GM18498 (cell line): ENCODE measurements around the gene PCDHGB3.
"Not testable (repeated sequence)": the region's sequence is repeated elsewhere in the genome, so short reads cannot be mapped to it uniquely, and the experiment has no call there.

Source experiments
- ATAC-seq: cut with Tn5 transposase; IDR thresholded peaks from one replicate; pipeline ENCODE4 v1.9.1; 2021; ENCODE audit warnings: mild to moderate bottlenecking, moderate library complexity; ENCODE audit not compliant: unreplicated experiment

The PCDHGB3 gene

DNA sequence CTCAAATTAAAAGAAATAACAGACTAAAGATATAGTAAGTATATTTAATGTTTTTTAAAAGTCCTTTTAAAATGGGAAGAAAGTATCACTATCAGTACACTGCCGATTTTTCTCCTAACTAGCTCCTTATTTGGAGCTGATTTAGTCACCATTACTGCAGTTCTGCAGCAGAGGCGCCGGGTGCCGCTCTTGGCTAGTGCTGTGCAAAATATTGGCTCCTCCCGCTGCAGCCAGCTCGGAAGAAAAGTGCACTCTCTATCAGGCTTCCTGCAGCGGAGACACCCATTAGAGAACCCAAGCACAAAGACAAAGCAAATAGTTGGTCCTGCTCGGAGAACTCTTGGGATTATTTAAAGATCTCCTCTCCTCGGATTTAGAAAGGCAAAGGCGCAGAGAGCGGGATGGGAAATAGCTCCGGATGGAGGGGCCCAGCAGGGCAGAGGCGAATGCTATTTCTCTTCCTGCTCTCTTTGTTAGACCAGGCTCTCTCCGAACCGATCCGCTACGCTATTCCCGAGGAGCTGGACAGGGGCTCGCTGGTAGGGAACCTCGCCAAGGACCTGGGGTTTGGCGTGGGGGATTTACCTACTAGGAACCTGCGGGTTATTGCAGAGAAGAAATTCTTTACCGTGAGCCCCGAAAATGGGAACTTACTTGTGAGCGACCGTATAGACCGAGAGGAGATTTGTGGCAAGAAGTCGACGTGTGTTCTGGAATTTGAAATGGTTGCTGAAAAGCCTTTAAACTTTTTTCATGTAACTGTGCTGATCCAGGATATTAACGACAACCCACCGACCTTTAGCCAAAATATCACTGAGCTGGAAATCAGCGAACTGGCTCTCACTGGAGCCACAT, at the start of gene PCDHGB3:
Gene PCDHGB3, plus strand, starts transcription at position 249 of the 855 bp plus-strand sequence. Its CDS starts 153 bp downstream, at position 402.
- ATAC-seq: peak; percentile 88

DNA sequence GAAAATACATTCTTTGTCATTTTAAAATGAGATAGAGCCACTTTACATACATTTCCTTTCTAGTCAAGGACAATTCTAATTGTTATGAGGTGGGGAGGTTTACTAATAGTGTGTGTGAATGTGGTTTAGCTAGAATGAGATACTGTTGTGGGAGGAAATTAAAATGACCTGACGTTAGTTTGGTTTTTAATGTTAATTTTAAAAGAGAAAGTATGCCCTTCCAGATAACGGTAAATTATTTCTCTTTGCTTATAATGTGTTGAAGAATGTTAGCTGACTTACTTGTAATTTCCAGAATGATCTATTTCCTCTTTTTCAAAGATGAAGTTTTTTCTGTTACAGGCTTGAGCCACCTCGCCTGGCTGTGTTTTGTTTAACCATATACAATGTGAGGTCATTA, 47.8 kb upstream of the PCDHGB3 start:
- ATAC-seq: no peak

DNA sequence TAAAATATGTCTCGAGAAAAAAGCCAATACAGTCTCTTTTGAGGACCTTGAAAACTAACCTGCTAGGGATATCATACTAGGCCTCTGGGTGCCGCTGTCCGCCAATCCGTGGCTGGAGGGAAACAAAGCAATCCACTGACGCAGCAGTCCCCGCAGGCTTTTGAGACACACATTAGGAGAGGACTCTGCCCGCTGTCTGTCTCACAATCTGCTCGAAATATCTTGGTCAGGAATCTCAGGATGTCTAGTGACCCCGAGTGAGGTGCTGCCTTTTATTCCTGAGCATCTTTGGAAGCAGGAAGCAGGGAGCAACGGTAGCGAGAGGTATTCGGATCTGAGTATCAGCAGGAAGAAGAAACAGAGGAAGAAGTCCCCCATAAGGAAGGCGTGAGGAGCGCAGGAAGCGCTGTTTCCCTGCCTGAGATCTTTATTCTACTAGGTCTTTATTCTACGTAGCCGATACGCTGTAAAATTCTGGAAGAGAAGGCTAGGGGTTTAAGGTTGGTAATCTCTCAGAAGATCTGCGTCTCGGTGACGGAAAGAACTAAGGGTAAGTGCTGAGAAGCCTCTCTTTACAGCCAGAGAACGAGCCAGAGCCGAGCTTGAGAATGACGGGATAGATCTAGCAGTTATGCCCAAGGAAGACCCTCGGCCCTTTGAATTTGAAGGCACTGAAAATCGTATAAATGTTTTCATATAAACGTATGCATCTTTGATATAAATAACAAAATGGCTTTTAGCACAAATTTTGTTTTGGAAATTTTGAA, 43.8 kb upstream of the PCDHGB3 start:
- peak; percentile 84 for ATAC-seq

DNA sequence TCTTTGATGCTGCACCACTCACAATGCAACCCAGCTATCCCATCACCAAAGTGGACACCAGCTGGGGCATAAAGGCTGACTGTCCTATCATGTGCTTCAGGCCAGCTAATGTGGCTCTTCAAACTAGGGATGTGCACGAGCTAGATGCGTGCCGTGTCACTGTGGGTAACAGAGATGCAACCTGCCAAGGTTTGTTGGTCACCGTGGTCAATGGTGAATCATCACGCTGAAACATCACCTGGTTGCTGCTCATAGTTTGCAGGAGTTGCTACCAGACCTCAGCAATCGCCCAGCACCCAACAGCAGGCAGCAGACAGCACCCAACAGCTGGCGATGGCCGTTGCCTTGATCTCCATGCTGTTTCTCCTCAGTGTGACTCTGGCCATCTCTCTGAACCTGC, 41.8 kb upstream of the PCDHGB3 start:
- ATAC-seq: no peak

DNA sequence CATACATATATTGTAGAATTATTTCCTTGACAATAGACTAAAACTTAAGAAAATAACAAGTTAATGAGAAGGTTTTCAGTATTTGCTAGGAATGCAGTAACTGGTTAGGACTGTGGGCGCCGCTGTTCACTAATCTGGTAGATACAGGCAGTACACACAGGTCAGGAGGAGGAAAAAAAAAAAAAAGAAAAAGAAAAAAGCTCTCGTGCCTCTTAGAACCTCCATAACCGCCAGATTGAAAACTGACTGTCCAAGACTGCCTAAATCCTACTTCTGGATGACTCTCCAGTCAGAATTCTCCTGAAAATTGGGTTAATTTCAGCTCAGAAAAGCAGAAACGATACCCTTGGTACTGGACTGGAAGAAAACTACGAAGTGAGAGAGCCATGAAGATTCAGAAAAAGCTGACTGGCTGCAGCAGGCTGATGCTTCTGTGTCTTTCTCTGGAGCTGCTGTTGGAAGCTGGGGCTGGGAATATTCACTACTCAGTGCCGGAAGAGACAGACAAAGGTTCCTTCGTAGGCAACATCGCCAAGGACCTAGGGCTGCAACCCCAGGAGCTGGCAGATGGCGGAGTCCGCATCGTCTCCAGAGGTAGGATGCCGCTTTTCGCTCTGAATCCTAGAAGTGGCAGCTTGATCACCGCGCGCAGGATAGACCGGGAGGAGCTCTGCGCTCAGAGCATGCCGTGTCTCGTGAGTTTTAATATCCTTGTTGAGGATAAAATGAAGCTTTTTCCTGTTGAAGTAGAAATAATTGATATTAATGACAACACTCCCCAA, 39.6 kb upstream of the PCDHGB3 start, which contains the start of gene PCDHGA1:
Gene PCDHGA1, plus strand, starts transcription at position 216 of the 782 bp plus-strand sequence.
- ATAC-seq: peak; percentile 61

DNA sequence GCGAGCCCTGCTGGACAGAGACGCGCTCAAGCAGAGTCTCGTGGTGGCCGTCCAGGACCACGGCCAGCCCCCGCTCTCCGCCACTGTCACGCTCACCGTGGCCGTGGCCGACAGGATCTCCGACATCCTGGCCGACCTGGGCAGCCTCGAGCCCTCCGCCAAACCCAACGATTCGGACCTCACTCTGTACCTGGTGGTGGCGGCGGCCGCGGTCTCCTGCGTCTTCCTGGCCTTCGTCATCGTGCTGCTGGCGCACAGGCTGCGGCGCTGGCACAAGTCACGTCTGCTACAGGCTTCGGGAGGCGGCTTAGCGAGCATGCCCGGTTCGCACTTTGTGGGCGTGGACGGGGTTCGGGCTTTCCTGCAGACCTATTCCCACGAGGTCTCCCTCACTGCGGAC, 37.5 kb upstream of the PCDHGB3 start:
- not testable (repeated sequence) for ATAC-seq

DNA sequence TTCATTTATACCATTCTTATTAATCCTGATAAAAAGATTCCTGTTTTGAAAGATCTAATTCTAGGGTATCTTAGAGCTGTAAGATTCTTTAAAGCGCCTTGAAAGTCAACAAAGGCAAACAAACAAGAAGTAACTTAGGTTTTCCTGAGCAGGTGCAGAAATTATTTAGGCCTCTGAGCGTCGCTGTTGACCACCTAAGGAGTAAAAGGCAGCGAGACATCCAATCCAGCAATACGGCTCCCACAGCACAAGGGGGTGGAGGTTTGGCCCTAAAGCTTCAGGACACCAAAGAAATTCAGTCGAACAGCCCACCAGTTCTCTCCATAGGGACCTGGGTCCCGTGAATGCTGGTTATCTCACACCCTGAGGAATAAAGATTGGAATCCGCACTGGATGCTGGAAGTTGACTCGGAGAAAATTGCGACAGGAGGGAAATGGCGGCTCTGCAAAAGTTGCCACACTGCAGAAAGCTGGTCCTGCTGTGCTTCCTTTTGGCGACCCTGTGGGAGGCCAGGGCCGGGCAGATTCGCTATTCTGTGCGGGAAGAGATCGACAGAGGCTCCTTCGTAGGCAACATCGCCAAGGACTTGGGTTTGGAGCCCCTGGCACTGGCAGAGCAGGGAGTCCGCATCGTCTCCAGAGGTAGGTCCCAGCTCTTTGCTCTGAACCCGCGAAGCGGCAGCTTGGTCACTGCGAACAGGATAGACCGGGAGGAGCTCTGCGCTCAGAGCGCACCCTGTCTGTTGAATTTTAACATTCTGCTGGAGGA, 31.3 kb upstream of the PCDHGB3 start, which contains the start of gene PCDHGA2:
Gene PCDHGA2, plus strand, starts transcription at position 223 of the 769 bp plus-strand sequence.
- no peak for ATAC-seq

DNA sequence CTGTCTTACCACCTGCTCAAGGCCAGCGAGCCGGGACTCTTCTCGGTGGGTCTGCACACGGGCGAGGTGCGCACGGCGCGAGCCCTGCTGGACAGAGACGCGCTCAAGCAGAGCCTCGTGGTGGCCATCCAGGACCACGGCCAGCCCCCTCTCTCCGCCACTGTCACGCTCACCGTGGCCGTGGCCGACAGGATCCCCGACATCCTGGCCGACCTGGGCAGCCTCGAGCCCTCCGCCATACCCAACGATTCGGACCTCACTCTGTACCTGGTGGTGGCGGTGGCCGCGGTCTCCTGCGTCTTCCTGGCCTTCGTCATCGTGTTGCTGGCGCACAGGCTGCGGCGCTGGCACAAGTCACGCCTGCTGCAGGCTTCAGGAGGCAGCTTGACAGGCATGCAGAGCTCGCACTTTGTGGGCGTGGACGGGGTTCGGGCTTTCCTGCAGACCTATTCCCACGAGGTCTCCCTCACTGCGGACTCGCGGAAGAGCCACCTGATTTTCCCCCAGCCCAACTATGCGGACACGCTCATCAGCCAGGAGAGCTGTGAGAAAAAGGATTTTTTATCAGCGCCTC, 29.2 kb upstream of the PCDHGB3 start:
- ATAC-seq: not testable (repeated sequence)

DNA sequence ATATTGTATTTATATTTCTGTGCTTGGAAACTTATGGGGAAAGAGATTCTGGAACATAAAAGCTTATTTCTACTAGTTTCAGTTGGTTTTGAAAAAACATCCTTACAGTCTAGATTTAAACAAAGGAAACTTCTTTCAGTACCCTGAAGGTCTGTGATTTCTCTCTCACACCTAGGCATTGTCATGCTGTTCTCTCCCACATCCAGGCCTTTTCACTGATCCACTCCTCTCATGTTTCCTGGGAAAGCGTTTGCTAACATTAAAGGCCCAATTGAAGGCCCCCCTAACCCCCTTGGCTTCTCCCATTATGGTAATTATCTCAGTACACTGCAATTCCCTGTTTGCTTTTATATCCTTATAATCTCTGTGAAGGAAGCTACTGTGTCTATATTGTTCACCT, 27.3 kb upstream of the PCDHGB3 start:
- ATAC-seq: no peak

DNA sequence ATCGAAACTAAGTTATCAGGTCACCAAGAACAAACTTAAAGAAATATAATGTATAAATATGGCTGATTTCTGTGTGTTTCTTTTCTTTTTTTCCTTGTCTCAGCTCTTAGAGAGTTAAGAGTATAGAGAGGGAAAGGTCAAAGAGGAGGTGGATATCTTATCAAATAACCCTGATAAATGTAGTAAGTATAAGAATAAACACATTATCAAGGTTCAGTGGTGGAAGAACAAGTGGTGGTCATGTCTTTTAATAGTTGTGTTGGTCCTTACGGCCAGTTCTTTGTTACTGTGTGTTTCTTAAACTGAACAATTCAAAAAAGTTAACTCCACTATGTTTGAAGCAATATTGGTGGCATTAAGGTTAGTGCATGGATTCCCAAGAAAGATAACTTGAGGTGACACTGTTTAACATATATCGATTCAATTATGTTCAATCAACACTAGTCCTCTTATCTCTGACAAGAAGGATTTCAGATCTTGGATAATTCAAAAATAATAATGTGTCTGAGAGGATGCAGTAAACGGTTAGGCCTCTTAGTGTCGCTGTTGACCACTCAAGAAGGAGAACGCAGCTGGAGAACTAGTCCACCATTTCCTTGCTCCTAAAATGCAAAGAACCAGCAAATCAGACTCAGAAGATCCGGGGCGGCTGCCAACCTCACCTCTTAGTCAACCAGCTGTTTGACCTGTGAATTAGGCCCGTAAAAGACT, 26.6 kb upstream of the PCDHGB3 start, which contains the start of gene PCDHGA3:
Gene PCDHGA3, plus strand, starts transcription at position 588 of the 711 bp plus-strand sequence. CDS start 205 bp downstream, outside the sequence.
- no peak for ATAC-seq

DNA sequence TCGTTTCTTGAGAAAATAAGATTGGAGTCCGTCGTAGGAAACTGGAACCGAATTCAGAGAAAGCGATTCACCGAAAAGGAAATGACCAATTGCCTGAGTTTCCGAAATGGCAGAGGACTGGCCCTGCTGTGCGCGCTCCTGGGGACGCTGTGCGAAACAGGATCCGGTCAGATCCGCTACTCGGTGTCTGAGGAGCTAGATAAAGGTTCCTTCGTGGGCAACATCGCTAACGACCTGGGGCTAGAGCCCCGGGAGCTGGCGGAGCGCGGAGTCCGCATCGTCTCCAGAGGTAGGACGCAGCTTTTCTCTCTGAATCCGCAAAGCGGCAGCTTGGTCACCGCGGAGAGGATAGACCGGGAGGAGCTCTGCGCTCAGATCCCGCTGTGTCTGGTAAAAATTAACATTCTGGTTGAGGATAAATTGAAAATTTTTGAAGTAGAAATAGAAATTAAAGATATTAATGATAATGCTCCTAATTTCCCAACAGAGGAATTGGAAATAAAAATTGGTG, 26.0 kb upstream of the PCDHGB3 start:
- no peak for ATAC-seq

DNA sequence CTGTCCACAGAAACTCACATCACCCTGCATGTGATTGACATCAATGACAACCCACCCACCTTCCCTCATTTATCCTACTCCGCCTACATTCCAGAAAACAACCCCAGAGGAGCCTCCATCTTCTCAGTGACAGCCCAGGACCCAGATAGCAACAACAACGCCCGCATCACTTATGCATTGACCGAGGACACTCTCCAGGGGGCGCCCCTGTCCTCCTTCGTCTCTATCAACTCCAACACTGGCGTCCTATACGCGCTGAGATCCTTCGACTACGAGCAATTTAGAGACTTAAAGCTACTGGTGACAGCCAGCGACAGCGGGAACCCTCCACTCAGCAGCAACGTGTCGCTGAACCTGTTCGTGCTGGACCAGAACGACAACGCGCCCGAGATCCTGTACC, 24.7 kb upstream of the PCDHGB3 start:
- no peak for ATAC-seq

DNA sequence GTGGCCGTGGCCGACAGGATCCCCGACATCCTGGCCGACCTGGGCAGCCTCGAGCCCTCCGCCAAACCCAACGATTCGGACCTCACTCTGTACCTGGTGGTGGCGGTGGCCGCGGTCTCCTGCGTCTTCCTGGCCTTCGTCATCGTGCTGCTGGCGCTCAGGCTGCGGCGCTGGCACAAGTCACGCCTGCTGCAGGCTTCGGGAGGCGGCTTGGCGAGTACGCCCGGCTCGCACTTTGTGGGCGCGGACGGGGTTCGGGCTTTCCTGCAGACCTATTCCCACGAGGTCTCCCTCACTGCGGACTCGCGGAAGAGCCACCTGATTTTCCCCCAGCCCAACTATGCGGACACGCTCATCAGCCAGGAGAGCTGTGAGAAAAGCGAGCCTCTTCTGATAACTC, 24.0 kb upstream of the PCDHGB3 start:
- ATAC-seq: not testable (repeated sequence)

DNA sequence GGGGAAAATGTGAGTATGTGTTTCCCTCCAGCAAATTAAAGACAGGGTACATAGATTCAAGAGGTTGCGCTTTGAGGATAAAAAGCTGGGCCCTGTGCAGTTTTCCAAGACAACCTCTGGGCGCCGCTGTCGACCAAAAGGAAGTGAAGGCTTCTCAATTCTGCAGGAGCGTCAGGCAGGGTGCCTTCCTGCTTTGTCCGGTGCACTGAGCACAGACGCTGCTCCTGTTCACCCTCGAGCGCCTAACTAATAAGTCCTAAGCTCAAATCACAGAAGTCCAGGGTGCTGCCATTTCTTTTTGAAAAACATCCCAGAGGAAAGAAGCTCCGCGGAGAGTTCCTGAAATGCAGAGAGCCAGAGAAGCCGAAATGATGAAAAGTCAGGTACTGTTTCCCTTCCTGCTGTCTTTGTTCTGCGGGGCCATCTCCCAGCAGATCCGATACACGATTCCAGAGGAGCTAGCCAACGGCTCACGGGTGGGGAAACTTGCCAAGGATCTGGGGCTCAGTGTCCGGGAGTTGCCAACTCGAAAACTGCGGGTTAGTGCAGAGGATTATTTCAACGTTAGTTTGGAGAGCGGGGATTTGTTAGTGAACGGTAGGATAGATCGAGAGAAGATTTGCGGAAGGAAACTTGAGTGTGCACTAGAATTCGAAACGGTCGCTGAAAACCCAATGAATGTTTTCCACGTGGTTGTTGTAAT, 20.0 kb upstream of the PCDHGB3 start, which contains the start of gene PCDHGB1:
Gene PCDHGB1, plus strand, starts transcription at position 183 of the 703 bp plus-strand sequence. Its CDS starts 162 bp downstream, at position 345.
- ATAC-seq: no peak

DNA sequence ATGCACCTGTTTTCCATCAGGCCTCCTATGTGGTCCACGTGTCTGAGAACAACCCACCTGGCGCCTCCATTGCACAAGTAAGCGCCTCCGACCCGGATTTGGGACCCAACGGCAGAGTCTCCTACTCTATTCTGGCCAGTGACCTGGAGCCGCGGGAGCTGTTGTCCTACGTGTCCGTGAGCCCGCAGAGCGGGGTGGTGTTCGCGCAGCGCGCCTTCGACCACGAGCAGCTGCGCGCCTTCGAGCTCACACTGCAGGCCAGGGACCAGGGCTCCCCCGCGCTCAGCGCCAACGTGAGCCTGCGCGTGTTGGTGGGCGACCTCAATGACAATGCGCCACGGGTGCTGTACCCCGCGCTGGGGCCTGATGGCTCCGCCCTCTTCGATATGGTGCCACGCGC, 18.5 kb upstream of the PCDHGB3 start:
- no peak for ATAC-seq

DNA sequence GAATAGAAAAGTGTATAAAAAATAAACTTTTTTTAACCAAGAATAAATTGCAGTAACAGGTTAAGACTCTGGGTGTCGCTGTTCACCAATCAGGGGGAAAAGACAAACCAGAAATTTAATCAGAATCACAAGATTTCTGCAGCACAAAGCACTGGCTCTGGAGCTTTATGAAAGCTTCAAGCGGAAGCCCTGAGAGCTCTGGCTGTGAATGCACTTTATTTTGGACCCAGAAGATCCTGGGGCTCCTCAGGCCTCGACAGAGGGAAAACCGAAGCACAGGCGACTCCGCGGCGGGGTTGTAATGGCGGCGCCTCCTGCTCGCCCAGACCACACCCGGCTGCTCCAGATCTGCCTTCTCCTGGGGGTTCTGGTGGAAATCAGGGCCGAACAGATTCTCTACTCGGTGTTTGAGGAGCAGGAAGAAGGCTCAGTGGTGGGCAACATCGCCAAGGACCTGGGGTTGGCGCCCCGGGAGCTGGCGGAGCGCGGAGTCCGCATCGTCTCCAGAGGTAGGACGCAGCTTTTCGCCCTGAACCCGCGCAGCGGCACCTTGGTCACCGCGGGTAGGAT, 15.1 kb upstream of the PCDHGB3 start, which contains the start of gene PCDHGA4:
Gene PCDHGA4, plus strand, starts transcription at position 122 of the 570 bp plus-strand sequence. Its CDS starts 87 bp downstream, at position 209.
- ATAC-seq: no peak

DNA sequence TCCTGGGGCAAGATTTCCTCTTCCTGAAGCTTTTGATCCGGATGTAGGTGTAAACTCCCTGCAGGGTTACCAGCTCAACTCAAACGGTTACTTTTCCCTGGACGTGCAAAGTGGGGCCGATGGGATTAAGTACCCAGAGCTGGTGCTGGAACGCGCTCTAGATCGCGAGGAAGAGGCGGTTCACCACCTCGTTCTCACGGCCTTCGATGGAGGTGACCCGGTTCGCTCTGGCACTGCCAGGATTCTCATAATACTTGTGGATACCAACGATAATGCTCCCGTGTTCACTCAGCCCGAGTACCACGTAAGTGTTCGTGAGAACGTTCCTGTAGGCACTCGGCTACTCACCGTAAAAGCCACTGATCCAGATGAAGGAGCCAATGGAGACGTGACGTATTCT, 14.4 kb upstream of the PCDHGB3 start:
- ATAC-seq: no peak

DNA sequence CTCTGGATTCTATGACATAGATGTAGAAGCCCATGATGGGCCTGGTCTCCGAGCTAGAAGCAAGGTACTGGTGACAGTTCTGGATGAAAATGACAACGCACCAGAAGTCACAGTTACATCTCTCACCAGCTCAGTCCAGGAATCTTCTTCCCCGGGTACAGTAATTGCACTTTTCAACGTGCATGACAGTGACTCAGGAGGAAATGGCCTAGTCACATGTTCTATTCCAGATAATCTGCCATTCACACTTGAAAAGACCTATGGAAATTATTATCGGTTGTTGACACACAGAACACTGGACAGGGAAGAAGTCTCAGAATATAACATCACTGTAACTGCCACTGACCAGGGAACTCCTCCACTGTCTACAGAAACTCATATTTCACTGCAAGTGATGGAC, 13.9 kb upstream of the PCDHGB3 start:
- ATAC-seq: no peak
